Naive thymus-derived CD4-positive, alpha-beta T cell (primary cell): ENCODE measurements around the gene SEZ6L. TPM values are rescaled to one million over a fixed set of nuclear protein-coding genes. Genes with fewer than 3 reads are reported as not detected.
A peak's percentile ranks its signal among the peaks of the same experiment; 100 is the strongest.

Source experiments
- ATAC-seq: fragments of 150-1000 bp; cut with Tn5 transposase; 2 replicates; pipeline ENCODE4 v1.10.0; 2021; ENCODE audit warnings: mild to moderate bottlenecking, moderate library complexity
- CTCF ChIA-PET: fragments of 350-600 bp; sonication (Branson Sonifier 250); formaldehyde crosslinking; loops from one replicate; lab custom pipeline; 2021; ENCODE audit warnings: antibody characterized with exemption; lab: Charles Lee
- POLR2A ChIA-PET: fragments of 350-600 bp; sonication (Branson Sonifier 250); formaldehyde crosslinking; loops from one replicate; lab custom pipeline; 2021; ENCODE audit warnings: antibody characterized with exemption, inconsistent platforms; lab: Charles Lee
- DNase-seq, 9 donors: peaks; one replicate each; pipeline versions ENCODE4 v3.0.0 to v3.0.0-alpha.2; 2020 to 2022; ENCODE audit warnings: mixed read lengths in 1 of 9
- H3K27ac ChIP-seq: one replicate; pipeline ENCODE4 v1.7.0; 2013; ENCODE audit warnings: mild to moderate bottlenecking, low read depth, low read length, moderate library complexity
- H3K27me3 ChIP-seq, 2 donors: one replicate each; pipeline ENCODE4 v1.7.0; 2013; ENCODE audit warnings: low read length in 2 of 2, mild to moderate bottlenecking in 2 of 2, moderate library complexity in 2 of 2; ENCODE audit not compliant: control insufficient read depth in 2 of 2, insufficient read depth in 2 of 2
- H3K36me3 ChIP-seq, 3 experiments: 1 replicate in 2 of 3; 2 replicates in 1 of 3; pipeline ENCODE4 v1.7.0; 2013; ENCODE audit warnings: low read length in 3 of 3, mild to moderate bottlenecking in 3 of 3, moderate library complexity in 1 of 3; ENCODE audit not compliant: insufficient read depth in 3 of 3, control insufficient read depth in 2 of 3
- H3K4me1 ChIP-seq, 2 donors: one replicate each; pipeline ENCODE4 v1.7.0; 2013; ENCODE audit warnings: low read length in 2 of 2, mild to moderate bottlenecking in 2 of 2, moderate library complexity in 1 of 2; ENCODE audit not compliant: control insufficient read depth in 2 of 2, insufficient read depth in 2 of 2
- H3K4me3 ChIP-seq: 2 replicates; pipeline ENCODE4 v1.7.0; 2013; ENCODE audit warnings: mild to moderate bottlenecking, low read length
- H3K9me3 ChIP-seq, 3 experiments: 1 replicate in 2 of 3; 2 replicates in 1 of 3; pipeline ENCODE4 v1.7.0; 2013; ENCODE audit warnings: low read length in 3 of 3; ENCODE audit not compliant: control insufficient read depth in 2 of 3
- H3K27ac Mint-ChIP-seq, 9 donors: one replicate each; pipeline ENCODE4 v1.8.0; 2020 to 2022; ENCODE audit warnings: mixed read lengths in 9 of 9, mild to moderate bottlenecking in 8 of 9, moderate library complexity in 5 of 9, inconsistent platforms in 2 of 9
- H3K27me3 Mint-ChIP-seq, 5 donors: one replicate each; pipeline ENCODE4 v1.8.0; 2021 to 2022; ENCODE audit warnings: mixed read lengths in 5 of 5, mild to moderate bottlenecking in 1 of 5
- H3K36me3 Mint-ChIP-seq, 5 donors: one replicate each; pipeline ENCODE4 v1.8.0; 2020 to 2022; ENCODE audit warnings: mixed read lengths in 5 of 5, mild to moderate bottlenecking in 3 of 5, inconsistent platforms in 1 of 5
- H3K4me1 Mint-ChIP-seq, 7 donors: one replicate each; pipeline ENCODE4 v1.8.0; 2020 to 2022; ENCODE audit warnings: mixed read lengths in 7 of 7, mild to moderate bottlenecking in 3 of 7, inconsistent platforms in 1 of 7
- H3K4me3 Mint-ChIP-seq, 10 donors: one replicate each; pipeline ENCODE4 v1.8.0; 2020 to 2022; ENCODE audit warnings: mild to moderate bottlenecking in 10 of 10, mixed read lengths in 10 of 10, moderate library complexity in 6 of 10, inconsistent platforms in 2 of 10
- H3K9me3 Mint-ChIP-seq, 11 donors: one replicate each; pipeline ENCODE4 v1.8.0; 2020 to 2022; ENCODE audit warnings: mixed read lengths in 11 of 11, mild to moderate bottlenecking in 4 of 11, inconsistent platforms in 1 of 11, moderate library complexity in 1 of 11
- intact Hi-C, 2 donors: fragments of 100-400 bp; cut with micrococcal nuclease; formaldehyde crosslinking; loops; one replicate each; pipeline ENCODE4 v1.15.1; 2023
- polyA plus RNA-seq, 2 donors: library from polyadenylated mRNA; unstranded; fragments of 300-500 nt; fragmentation: Illumina TruSeq; gene quantifications; one replicate each; pipeline ENCODE4 v1.2.3, GENCODE V29; 2021
- total RNA-seq, 6 experiments: library from RNA in 5 of 6; stranded (reverse) in 5 of 6; gene quantifications; 1 replicate in 5 of 6; 2 replicates in 1 of 6; pipeline ENCODE4 v1.2.3 and lab custom pipeline; 2021 to 2026

Gene SEZ6L
- total and polyA plus RNA-seq, 7 experiments from 2014 or later, result 0.16 to 1.4 TPM; not detected in 5

DNA sequence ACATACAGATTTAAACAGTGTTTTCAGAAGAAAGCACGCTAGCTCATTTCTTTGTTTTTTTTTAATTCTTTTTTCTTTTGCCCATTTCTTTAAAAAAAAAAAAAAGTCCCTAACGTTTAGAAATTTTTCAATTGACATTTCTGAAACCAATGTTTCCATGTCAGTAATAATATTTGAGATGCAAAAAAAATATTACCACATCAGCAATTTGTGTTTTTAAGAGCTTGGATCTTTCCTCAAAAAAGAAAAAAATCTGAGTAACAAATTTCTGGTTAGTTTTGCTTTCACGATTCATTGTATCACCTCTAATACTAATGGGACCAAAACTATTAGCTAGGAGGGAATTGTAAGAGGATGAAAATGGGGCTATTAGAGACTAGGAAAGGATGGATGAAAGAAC, 219.9 kb downstream of the SEZ6L start:
- ChIA-PET POLR2A (no interaction called here), CTCF (interaction anchor here (0.6 to 1.0 kb wide), 2 partner anchors 20 to 642 kb away, joined by 3 read pairs; no protein-coding TSS in a partner anchor)

DNA sequence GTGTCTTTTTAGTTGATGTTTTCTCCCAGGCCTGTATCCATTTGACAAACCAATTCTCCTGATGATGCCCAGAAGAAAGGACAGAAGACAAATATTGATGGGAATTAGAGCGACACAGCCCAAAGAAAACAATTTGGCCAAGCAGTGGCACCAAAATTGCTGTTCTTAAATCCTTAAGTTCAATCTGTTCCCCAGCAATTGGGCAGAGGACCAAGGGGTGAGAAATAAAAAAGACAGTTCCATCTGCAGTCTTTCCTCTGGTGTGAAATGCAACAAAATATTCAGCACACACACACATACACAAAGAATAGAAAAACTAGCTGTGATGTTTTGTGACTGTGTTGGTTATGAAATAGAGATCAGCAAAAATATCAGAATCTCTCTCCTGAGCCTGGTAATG, 221.8 kb downstream of the SEZ6L start:
- peaks cover 9 to 29% (median 24%) of the 10 kb centered on the region in 5 donors for H3K27me3 Mint-ChIP-seq
- no peaks in the 10 kb centered on the region for H3K36me3 Mint-ChIP-seq
- no peaks in the 10 kb centered on the region for H3K9me3 Mint-ChIP-seq
- no peak for ATAC-seq
- CTCF ChIA-PET, result interaction anchor here (1.0 kb wide), 1 partner anchor 24 kb away, joined by 4 read pairs; no protein-coding TSS in a partner anchor
- Histone ChIP-seq H3K4me1 (no peaks in the 10 kb centered on the region), H3K9me3 (no peaks in the 10 kb centered on the region), H3K27ac (no peak overlapping the region), H3K4me3 (no peak overlapping the region), H3K36me3 (no peaks in the 10 kb centered on the region), H3K27me3 (no peaks in the 10 kb centered on the region)
- H3K4me3 Mint-ChIP-seq, result no peak overlapping the region
- H3K27ac Mint-ChIP-seq, result no peak overlapping the region
- intact Hi-C loops, result no loop called here
- DNase-seq, result no peak
- no peaks in the 10 kb centered on the region for H3K4me1 Mint-ChIP-seq
- POLR2A ChIA-PET, result no interaction called here

More for the DNA sequence above, 219.9 kb downstream of the SEZ6L start:
- no peak for DNase-seq
- H3K27me3 Mint-ChIP-seq, result peaks cover 9 to 41% (median 27%) of the 10 kb centered on the region in 5 donors
- H3K9me3 ChIP-seq, result no peaks in the 10 kb centered on the region
- intact Hi-C loops, result no loop called here
- H3K36me3 Mint-ChIP-seq, result no peaks in the 10 kb centered on the region
- H3K27ac Mint-ChIP-seq, result no peak overlapping the region
- no peaks in the 10 kb centered on the region for H3K9me3 Mint-ChIP-seq
- no peaks in the 10 kb centered on the region for H3K4me1 Mint-ChIP-seq
- no peak for ATAC-seq
- no peak overlapping the region for H3K4me3 Mint-ChIP-seq
- no peak overlapping the region for H3K27ac ChIP-seq
- no peaks in the 10 kb centered on the region for H3K27me3 ChIP-seq
- no peaks in the 10 kb centered on the region for H3K36me3 ChIP-seq
- no peaks in the 10 kb centered on the region for H3K4me1 ChIP-seq
- no peak overlapping the region for H3K4me3 ChIP-seq

DNA sequence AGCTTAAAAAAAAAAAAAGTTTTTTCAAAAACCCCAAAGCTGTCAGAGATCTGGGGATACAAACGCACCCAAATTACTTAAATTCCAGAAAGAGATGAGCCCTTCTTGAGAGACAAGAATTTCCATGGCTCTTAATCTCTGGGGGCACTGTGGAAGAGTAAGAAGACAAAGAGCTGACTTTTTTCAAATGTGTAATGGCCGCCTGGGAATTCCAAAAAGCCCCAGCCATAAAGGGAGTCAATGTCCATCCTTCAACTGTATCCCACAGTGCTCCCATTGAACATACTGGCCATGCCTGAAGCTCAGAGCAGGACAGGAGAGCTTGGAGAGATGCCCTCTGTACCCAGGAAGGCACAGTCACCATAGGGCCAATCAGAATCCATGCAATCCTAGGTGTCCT, 222.4 kb downstream of the SEZ6L start:
- CTCF ChIA-PET, result interaction anchor here (1.0 kb wide), 1 partner anchor 25 kb away, joined by 4 read pairs; no protein-coding TSS in a partner anchor
- intact Hi-C loops, result no loop called here

DNA sequence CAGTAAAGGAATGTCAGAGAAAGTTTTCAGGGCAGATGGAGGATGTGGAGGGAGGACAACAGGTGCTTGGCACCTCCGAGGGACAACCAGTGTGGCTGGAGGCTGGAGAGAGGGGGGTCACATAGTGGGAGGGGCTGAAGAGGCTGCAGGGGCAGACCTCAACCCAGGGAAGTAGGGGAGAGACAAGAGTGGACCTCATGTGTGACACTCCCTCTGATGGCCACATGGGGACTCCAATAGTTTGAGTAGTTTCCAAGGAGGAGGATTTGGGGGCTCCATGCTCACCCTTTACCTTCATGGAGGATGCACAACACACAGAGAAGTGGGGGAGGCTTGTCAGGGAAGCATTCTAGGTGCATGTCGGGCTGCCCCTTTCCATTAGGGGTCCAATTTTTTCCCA, 224.7 kb downstream of the SEZ6L start:
- ATAC-seq, result no peak
- Mint-ChIP-seq H3K27ac (no peak overlapping the region), H3K36me3 (no peaks in the 10 kb centered on the region), H3K4me1 (peaks cover 0 to 4% (median 0%) of the 10 kb centered on the region in 7 donors), H3K27me3 (peaks cover 4 to 18% (median 10%) of the 10 kb centered on the region in 5 donors), H3K9me3 (no peaks in the 10 kb centered on the region), H3K4me3 (no peak overlapping the region)
- ChIA-PET POLR2A (no interaction called here), CTCF (no interaction called here)
- no peak overlapping the region for H3K27ac ChIP-seq
- H3K27me3 ChIP-seq, result no peaks in the 10 kb centered on the region
- H3K9me3 ChIP-seq, result no peaks in the 10 kb centered on the region
- no peaks in the 10 kb centered on the region for H3K4me1 ChIP-seq
- intact Hi-C loops, result no loop called here
- no peak for DNase-seq
- no peaks in the 10 kb centered on the region for H3K36me3 ChIP-seq
- H3K4me3 ChIP-seq, result no peak overlapping the region

More for the DNA sequence above, 222.4 kb downstream of the SEZ6L start:
- Mint-ChIP-seq H3K36me3 (no peaks in the 10 kb centered on the region), H3K27me3 (peaks cover 9 to 29% (median 24%) of the 10 kb centered on the region in 5 donors), H3K27ac (no peak overlapping the region), H3K9me3 (no peaks in the 10 kb centered on the region), H3K4me3 (no peak overlapping the region), H3K4me1 (no peaks in the 10 kb centered on the region)
- Histone ChIP-seq H3K4me3 (no peak overlapping the region), H3K9me3 (no peaks in the 10 kb centered on the region), H3K27me3 (no peaks in the 10 kb centered on the region), H3K4me1 (no peaks in the 10 kb centered on the region), H3K36me3 (no peaks in the 10 kb centered on the region), H3K27ac (no peak overlapping the region)
- ATAC-seq, result no peak
- no peak for DNase-seq
- POLR2A ChIA-PET, result no interaction called here

DNA sequence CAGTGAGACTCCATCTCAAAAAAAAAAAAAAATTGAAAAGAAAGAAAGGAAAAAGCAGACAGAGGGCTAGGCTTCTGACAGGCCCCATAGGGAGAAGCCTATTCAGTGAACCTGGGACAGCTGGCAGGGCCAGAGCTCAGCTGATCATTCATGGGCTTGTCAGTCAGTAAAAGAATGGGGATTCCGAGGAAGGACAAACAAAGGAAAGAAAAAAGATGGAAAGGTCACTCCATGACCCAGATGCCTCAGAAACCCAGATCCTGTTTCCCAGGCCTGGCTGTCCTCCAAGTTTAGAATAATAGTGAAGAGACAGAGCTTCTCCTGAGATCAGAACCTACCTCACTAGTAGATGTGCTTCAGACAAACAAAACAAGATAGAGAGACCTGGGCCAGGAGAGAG, 225.5 kb downstream of the SEZ6L start:
- ChIA-PET CTCF (interaction anchor here (0.6 to 7.3 kb wide), 4 partner anchors 25 to 212 kb away, joined by 3 to 50 read pairs (median 6); no protein-coding TSS in a partner anchor), POLR2A (no interaction called here)
- no peak overlapping the region for H3K27ac Mint-ChIP-seq
- H3K4me3 Mint-ChIP-seq, result no peak overlapping the region
- no peaks in the 10 kb centered on the region for H3K36me3 Mint-ChIP-seq
- Histone ChIP-seq H3K4me3 (no peak overlapping the region), H3K36me3 (no peaks in the 10 kb centered on the region), H3K27me3 (no peaks in the 10 kb centered on the region), H3K27ac (no peak overlapping the region), H3K9me3 (no peaks in the 10 kb centered on the region), H3K4me1 (no peaks in the 10 kb centered on the region)
- H3K9me3 Mint-ChIP-seq, result no peaks in the 10 kb centered on the region
- DNase-seq (no peak), ATAC-seq (no peak)
- intact Hi-C loops, result no loop called here
- H3K27me3 Mint-ChIP-seq, result peaks cover 0 to 15% (median 6%) of the 10 kb centered on the region in 5 donors
- H3K4me1 Mint-ChIP-seq, result peaks cover 0 to 4% (median 0%) of the 10 kb centered on the region in 7 donors

DNA sequence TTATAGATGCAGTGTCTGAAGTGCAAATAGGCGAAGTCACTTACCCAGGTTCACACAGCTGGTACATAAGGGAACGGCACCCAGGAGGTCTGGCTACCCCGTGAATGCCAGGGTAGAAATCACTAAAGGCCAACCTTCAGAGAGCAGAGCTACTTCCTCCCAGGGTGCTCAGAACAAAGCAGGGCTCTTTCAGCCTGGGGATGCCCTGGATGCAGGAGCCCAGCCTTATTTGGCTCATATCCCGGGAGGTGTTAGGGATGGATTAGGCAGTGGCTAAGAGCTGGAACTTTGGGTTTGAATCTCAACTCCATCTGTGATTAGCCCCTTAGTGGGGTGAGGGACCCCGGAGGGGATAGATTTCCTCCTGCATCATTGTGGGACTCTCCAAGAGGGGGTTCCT, 226.7 kb downstream of the SEZ6L start:
- intact Hi-C loops, result no loop called here
- Mint-ChIP-seq H3K27me3 (peaks cover 0 to 12% (median 6%) of the 10 kb centered on the region in 5 donors), H3K27ac (no peak overlapping the region), H3K4me3 (no peak overlapping the region), H3K9me3 (no peaks in the 10 kb centered on the region), H3K36me3 (no peaks in the 10 kb centered on the region), H3K4me1 (peaks cover 0 to 4% (median 0%) of the 10 kb centered on the region in 7 donors)
- Histone ChIP-seq H3K4me3 (no peak overlapping the region), H3K9me3 (no peaks in the 10 kb centered on the region), H3K27ac (no peak overlapping the region), H3K27me3 (no peaks in the 10 kb centered on the region), H3K36me3 (no peaks in the 10 kb centered on the region), H3K4me1 (no peaks in the 10 kb centered on the region)
- ATAC-seq (no peak), DNase-seq (no peak)
- CTCF ChIA-PET, result interaction anchor here (0.7 to 7.3 kb wide), 2 partner anchors 29 to 65 kb away, joined by 6 to 50 read pairs; no protein-coding TSS in a partner anchor
- POLR2A ChIA-PET, result no interaction called here

DNA sequence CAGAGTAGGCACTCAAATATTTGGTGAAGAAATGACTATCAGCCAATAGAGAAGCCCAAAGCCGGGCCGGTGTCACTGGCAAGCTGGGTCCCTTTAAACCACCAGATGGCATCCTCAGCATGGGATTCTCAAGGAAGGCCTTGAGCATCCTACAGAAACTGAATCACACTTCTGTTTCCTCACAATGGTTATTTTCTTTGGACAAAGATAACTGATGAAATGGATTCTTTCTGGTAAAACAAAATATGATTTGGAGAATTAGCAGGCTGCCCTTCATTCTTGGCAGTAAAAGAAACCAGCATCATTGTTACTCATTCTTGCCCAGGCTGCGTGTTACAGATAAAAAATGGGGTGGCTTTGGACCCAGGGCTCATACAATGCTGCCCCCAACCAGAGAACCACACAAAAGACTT, 229.5 kb downstream of the SEZ6L start:
- no peaks in the 10 kb centered on the region for H3K36me3 Mint-ChIP-seq
- peaks cover 2 to 13% (median 4%) of the 10 kb centered on the region in 5 donors for H3K27me3 Mint-ChIP-seq
- Histone ChIP-seq H3K4me1 (no peaks in the 10 kb centered on the region), H3K9me3 (no peaks in the 10 kb centered on the region), H3K27ac (no peak overlapping the region), H3K4me3 (no peak overlapping the region), H3K27me3 (no peaks in the 10 kb centered on the region), H3K36me3 (no peaks in the 10 kb centered on the region)
- intact Hi-C loops, result loop anchor here (1.0 kb wide), 4 partner anchors 30 to 267 kb away; partner anchors contain the start of gene TFIP11 (in 1 of the 2)
- peaks cover 0 to 4% (median 0%) of the 10 kb centered on the region in 7 donors for H3K4me1 Mint-ChIP-seq
- ATAC-seq (peak; percentile 83), DNase-seq (peak; percentile 11 to 61 (median 42))
- POLR2A ChIA-PET, result no interaction called here
- H3K4me3 Mint-ChIP-seq, result no peak overlapping the region
- no peak overlapping the region for H3K27ac Mint-ChIP-seq
- H3K9me3 Mint-ChIP-seq, result no peaks in the 10 kb centered on the region
- CTCF ChIA-PET, result interaction anchor here (7.3 kb wide), 1 partner anchor 63 kb away, joined by 50 read pairs; no protein-coding TSS in a partner anchor
